Body of pancreas (tissue), 4 donors: Measurements from ENCODE around the gene ZNF76. TPM values are rescaled to one million over a fixed set of nuclear protein-coding genes. Genes with fewer than 3 reads are reported as not detected.

Experiments
- ATAC-seq: fragments of 150-250 bp; one replicate; pipeline ENCODE4 v1.9.1; 2016
- DNase-seq, 4 donors: peaks; one replicate each; pipeline ENCODE4 v3.0.0-alpha.2; 2019
- H3K27ac ChIP-seq, 4 donors: fragments of 200-600 bp; sonication (generic); 1 replicate in 3 of 4; 2 replicates in 1 of 4; pipeline versions ENCODE4 v1.5.1 to v1.6.1; 2016 to 2019; ENCODE audit warnings: mild to moderate bottlenecking in 1 of 4, mixed read lengths in 1 of 4, moderate library complexity in 1 of 4
- H3K27me3 ChIP-seq, 2 donors: fragments of 200-600 bp; sonication (generic); one replicate each; pipeline ENCODE4 v1.6.0; 2016; ENCODE audit warnings: mild to moderate bottlenecking in 1 of 2
- H3K36me3 ChIP-seq, 2 donors: fragments of 200-600 bp; sonication (generic); replicated peaks in 1 of 2; 2 replicates each; pipeline ENCODE4 v1.5.1; 2016; ENCODE audit warnings: low read depth in 2 of 2; ENCODE audit not compliant: insufficient read depth in 1 of 2
- H3K4me1 ChIP-seq: fragments of 200-600 bp; sonication (generic); one replicate; pipeline ENCODE4 v1.6.0; 2016
- H3K4me3 ChIP-seq, 2 donors: fragments of 200-600 bp; sonication (generic); 1 replicate in 1 of 2; 2 replicates in 1 of 2; pipeline ENCODE4 v1.5.1; 2016 to 2019
- H3K9me3 ChIP-seq, 3 donors: fragments of 200-600 bp; sonication (generic); 1 replicate in 2 of 3; 2 replicates in 1 of 3; pipeline ENCODE4 v1.5.1; 2016
- CTCF ChIP-seq, 7 experiments: fragments of 450-650 bp in 4 of 7; fragments of 200-600 bp in 3 of 7; sonication (generic) in 3 of 7; IDR thresholded peaks; one replicate each; pipeline ENCODE4 v1.5.1; 2016 to 2019; ENCODE audit warnings: antibody characterized with exemption in 7 of 7
- POLR2A ChIP-seq, 3 donors: fragments of 450-650 bp; IDR thresholded peaks; one replicate each; pipeline ENCODE4 v1.6.1; 2016; ENCODE audit warnings: antibody characterized with exemption in 3 of 3, mild to moderate bottlenecking in 2 of 3
- WGBS, 2 donors: methylation state at CpG; one replicate each; pipeline ENCODE4 v1.1.5; 2017; 5-methylcytosine and 5-hydroxymethylcytosine counted together
- intact Hi-C: fragments of 100-400 bp; cut with DNase I; formaldehyde crosslinking; loops from one replicate; pipeline ENCODE4 v1.15.1; 2023
- total RNA-seq, 2 donors: library from RNA; depleted of rRNA; stranded (reverse); fragments of >200 nt; gene quantifications; one replicate each; pipeline ENCODE4 v1.1.0, GENCODE V29; 2016

Gene ZNF76
- total RNA-seq, 2 donors from 2014 or later, result 34.2 to 56.7 TPM

GRCh38 chr6:35215665-35216411, 43.7 kb upstream of the ZNF76 start:
- H3K27me3 ChIP-seq, result peaks cover 0 to 24% of the 10 kb centered on the region in 2 donors
- no peak overlapping the region for H3K4me3 ChIP-seq
- ATAC-seq (no peak), DNase-seq (no peak)
- H3K4me1 ChIP-seq, result peaks cover 17% of the 10 kb centered on the region
- no peaks in the 10 kb centered on the region for H3K36me3 ChIP-seq
- WGBS, 2 donors, result 76 to 85% methylated on average over 6 of the region's 6 CpGs
- H3K9me3 ChIP-seq, result no peaks in the 10 kb centered on the region
- TF ChIP-seq POLR2A (IDR thresholded peaks at IDR 0.05) (no peak), CTCF (IDR thresholded peaks at IDR 0.05) (no peak)
- no peak overlapping the region for H3K27ac ChIP-seq
- intact Hi-C loops, result loop anchor here (10.0 kb wide), 1 partner anchor 231 kb away; no protein-coding TSS in a partner anchor

GRCh38 chr6:35216412-35216732, 43.2 kb upstream of the ZNF76 start:
- DNase-seq (no peak), ATAC-seq (no peak)
- no peak overlapping the region for H3K4me3 ChIP-seq
- 80 to 100% methylated on average over 1 of the region's 1 CpG for WGBS, 2 donors
- H3K4me1 ChIP-seq, result peaks cover 17% of the 10 kb centered on the region
- TF ChIP-seq POLR2A (IDR thresholded peaks at IDR 0.05) (no peak), CTCF (IDR thresholded peaks at IDR 0.05) (no peak)
- H3K36me3 ChIP-seq, result no peaks in the 10 kb centered on the region
- no peak overlapping the region for H3K27ac ChIP-seq
- peaks cover 0 to 24% of the 10 kb centered on the region in 2 donors for H3K27me3 ChIP-seq
- H3K9me3 ChIP-seq, result no peaks in the 10 kb centered on the region
- intact Hi-C loops, result loop anchor here (10.0 kb wide), 1 partner anchor 232 kb away; no protein-coding TSS in a partner anchor

- Histone ChIP-seq H3K4me1 (peaks cover 17% of the 10 kb centered on the region), H3K36me3 (no peaks in the 10 kb centered on the region), H3K4me3 (no peak overlapping the region), H3K27ac (no peak overlapping the region), H3K9me3 (no peaks in the 10 kb centered on the region), H3K27me3 (peaks cover 0 to 24% of the 10 kb centered on the region in 2 donors)
- intact Hi-C loops, result loop anchor here (10.0 kb wide), 1 partner anchor 232 kb away; no protein-coding TSS in a partner anchor
- ATAC-seq (no peak), DNase-seq (no peak)
- TF ChIP-seq POLR2A (IDR thresholded peaks at IDR 0.05), result no peak
- no peak for TF ChIP-seq CTCF (IDR thresholded peaks at IDR 0.05)
- 37 to 42% methylated on average over 11 to 14 of the region's 17 CpGs for WGBS, 2 donors
Measured at GRCh38 chr6:35216851-35217811, 42.4 kb upstream of the ZNF76 start.

- no peak for DNase-seq
- peaks cover 17% of the 10 kb centered on the region for H3K4me1 ChIP-seq
- intact Hi-C loops, result loop anchor here (10.0 kb wide), 1 partner anchor 233 kb away; no protein-coding TSS in a partner anchor
- 51 to 53% methylated on average over 4 of the region's 4 CpGs for WGBS, 2 donors
- no peaks in the 10 kb centered on the region for H3K36me3 ChIP-seq
- no peak overlapping the region for H3K4me3 ChIP-seq
- no peak overlapping the region for H3K27ac ChIP-seq
- TF ChIP-seq POLR2A (IDR thresholded peaks at IDR 0.05), result no peak
- no peak for TF ChIP-seq CTCF (IDR thresholded peaks at IDR 0.05)
- no peaks in the 10 kb centered on the region for H3K9me3 ChIP-seq
- no peak for ATAC-seq
- peaks cover 0 to 23% of the 10 kb centered on the region in 2 donors for H3K27me3 ChIP-seq
Measured at GRCh38 chr6:35218021-35218420, 41.5 kb upstream of the ZNF76 start.
